RKO (cell line): ENCODE measurements around the gene VIPR2.

Source experiments
- DNase-seq: peaks from one replicate; pipeline ENCODE4 v3.0.0-alpha.2; 2016; ENCODE audit warnings: low spot score

Gene VIPR2

GRCh38 chr7:159024280-159024951 lies 120.3 kb downstream of the VIPR2 start:
- DNase-seq = no peak

GRCh38 chr7:159023746-159024145 lies 120.9 kb downstream of the VIPR2 start:
- DNase-seq = no peak

- no peak for DNase-seq
Observed at GRCh38 chr7:159023206-159023605, 121.5 kb downstream of the VIPR2 start.

- DNase-seq = no peak
Observed at GRCh38 chr7:159022238-159022993, 122.3 kb downstream of the VIPR2 start.

GRCh38 chr7:159020987-159021386 lies 123.7 kb downstream of the VIPR2 start:
- DNase-seq = peak; percentile 31

- DNase-seq = no peak
Observed at GRCh38 chr7:159019111-159019510, 125.6 kb downstream of the VIPR2 start.

- DNase-seq = no peak
Observed at GRCh38 chr7:159017741-159018140, 126.9 kb downstream of the VIPR2 start.

- no peak for DNase-seq
Observed at GRCh38 chr7:159017210-159017609, 127.5 kb downstream of the VIPR2 start.

- DNase-seq = no peak
Observed at GRCh38 chr7:159016591-159016990, 128.1 kb downstream of the VIPR2 start.

GRCh38 chr7:159015454-159016410 lies 128.9 kb downstream of the VIPR2 start:
- no peak for DNase-seq

GRCh38 chr7:159015081-159015453 lies 129.6 kb downstream of the VIPR2 start:
- no peak for DNase-seq

GRCh38 chr7:159014297-159015062 lies 130.2 kb downstream of the VIPR2 start:
- DNase-seq = no peak

- DNase-seq = no peak
Observed at GRCh38 chr7:159013825-159014289, 130.8 kb downstream of the VIPR2 start.

- no peak for DNase-seq
Observed at GRCh38 chr7:159013181-159013690, 131.4 kb downstream of the VIPR2 start.

GRCh38 chr7:159012353-159013069 lies 132.2 kb downstream of the VIPR2 start:
- DNase-seq = no peak

- no peak for DNase-seq
Observed at GRCh38 chr7:159011722-159012022, 133.0 kb downstream of the VIPR2 start.

GRCh38 chr7:159010937-159011721 lies 133.5 kb downstream of the VIPR2 start:
- DNase-seq = no peak

GRCh38 chr7:159010411-159010810 lies 134.3 kb downstream of the VIPR2 start:
- no peak for DNase-seq

GRCh38 chr7:159009951-159010350 lies 134.7 kb downstream of the VIPR2 start:
- DNase-seq = no peak

GRCh38 chr7:159008417-159008816 lies 136.2 kb downstream of the VIPR2 start:
- no peak for DNase-seq
